ENCODE measurements around the gene HSF2BP.
"Not testable (repeated sequence)": the region's sequence is repeated elsewhere in the genome, so short reads cannot be mapped to it uniquely, and the experiment has no call there.

Gene HSF2BP

GRCh38 chr21:43687566-43688399, 28.5 kb upstream of the HSF2BP start:
- no peak for DNase-seq (ENCODE audit: extremely low read depth in 1 of 2, low read depth in 1 of 2)

DNA sequence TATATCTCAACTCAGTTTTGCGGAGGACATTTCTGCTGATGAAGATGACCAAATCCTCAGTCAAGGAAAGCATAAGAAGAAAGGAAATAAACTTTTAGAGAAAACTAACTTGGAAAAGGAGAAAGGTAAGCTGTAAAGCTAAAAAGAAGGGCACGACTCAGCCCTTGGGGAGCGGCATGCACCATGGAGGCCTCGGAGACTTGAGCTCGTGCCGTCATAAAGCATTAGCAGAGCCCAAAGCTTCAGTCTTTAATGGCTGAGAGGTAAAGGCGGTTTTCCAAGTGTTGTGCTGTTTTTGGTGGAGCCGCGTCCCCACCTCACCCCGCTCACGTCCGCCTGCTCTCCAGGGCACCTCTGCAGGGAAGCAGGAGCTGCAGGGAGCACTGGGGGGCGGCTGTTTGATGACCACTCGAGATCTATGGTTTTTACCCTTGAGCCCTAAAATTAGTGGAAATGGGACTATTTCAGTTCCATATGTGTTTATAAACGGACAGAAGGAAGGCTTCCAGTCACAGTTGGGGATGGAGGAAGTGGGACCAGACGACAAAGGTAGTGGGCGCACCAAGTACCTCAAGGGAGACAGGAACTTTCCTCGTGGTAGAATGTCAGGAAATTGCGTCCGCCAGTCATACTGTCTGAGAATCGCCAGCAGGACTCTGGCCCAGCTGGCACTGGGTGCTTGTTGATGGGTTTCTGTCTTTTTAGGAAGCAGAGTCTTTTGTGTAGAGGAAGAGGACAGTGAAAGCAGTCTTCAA, 27.7 kb upstream of the HSF2BP start:
- DNase-seq (ENCODE audit: extremely low read depth in 1 of 2, low read depth in 1 of 2) = no peak

DNA sequence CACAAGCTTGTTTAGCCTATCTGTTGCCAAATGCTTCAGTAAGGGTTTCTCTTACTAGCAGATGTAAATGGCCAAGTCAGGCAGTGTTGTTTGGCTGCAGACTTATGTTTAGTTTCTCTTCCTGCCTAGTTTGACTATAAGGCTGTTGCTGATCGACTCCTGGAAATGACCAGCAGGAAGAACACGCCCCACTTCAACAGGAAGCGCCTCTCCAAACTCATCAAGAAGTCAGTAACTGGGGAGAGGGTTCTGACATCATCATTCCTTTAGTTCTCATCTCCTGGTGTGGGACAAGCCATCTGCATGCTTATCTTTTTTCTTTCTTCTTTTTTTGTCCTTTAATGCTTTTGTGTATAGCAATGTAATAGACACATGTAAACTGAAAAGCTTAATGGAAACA, 25.1 kb upstream of the HSF2BP start:
- no peak for DNase-seq (ENCODE audit: extremely low read depth in 1 of 2, low read depth in 1 of 2)

GRCh38 chr21:43681650-43682049, 22.4 kb upstream of the HSF2BP start:
- no peak for DNase-seq (ENCODE audit: extremely low read depth in 1 of 2, low read depth in 1 of 2)

DNA sequence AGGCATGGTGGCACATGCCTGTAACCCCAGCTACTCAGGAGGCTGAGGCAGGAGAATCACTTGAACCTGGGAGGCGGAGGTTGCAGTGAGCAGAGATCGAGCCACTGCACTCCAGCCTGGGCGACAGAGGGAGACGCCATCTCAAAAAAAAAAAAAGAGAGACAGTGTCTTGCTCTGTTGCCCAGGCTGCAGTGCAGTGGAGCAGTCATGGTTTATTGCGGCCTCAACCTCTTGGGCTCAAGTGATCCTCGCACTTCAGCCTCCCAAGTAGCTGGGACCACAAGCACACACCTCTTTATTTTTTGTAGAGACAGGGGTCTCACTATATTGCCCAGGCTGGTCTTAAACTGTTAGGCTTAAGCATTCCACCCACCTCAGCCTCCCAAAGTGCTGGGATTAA, 21.1 kb upstream of the HSF2BP start:
- DNase-seq (ENCODE audit: extremely low read depth in 1 of 2, low read depth in 1 of 2) = not testable (repeated sequence)

- DNase-seq (ENCODE audit: extremely low read depth in 1 of 2, low read depth in 1 of 2) = no peak
Measured at GRCh38 chr21:43679951-43680350, 20.7 kb upstream of the HSF2BP start.

DNA sequence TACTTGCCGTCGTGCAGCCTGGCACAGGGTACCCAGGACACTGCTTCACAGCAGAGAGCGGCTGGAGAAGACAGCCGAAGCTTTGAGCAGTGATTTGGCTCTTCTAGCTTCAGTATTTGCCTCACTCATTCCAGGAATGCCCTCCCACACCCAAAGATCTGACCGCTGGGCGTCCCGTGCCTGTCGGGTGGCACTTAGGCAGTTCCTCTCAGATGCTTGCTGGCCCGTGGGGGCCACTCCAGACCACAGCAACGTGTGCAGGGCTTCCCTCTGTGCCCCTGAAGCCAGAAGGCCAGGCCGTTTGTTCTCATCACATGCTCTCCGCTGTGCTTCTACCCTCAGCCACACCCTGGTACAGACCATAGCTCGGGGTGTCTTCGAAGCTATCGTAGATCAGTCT, 17.1 kb upstream of the HSF2BP start:
- no peak for DNase-seq (ENCODE audit: extremely low read depth in 1 of 2, low read depth in 1 of 2)

DNA sequence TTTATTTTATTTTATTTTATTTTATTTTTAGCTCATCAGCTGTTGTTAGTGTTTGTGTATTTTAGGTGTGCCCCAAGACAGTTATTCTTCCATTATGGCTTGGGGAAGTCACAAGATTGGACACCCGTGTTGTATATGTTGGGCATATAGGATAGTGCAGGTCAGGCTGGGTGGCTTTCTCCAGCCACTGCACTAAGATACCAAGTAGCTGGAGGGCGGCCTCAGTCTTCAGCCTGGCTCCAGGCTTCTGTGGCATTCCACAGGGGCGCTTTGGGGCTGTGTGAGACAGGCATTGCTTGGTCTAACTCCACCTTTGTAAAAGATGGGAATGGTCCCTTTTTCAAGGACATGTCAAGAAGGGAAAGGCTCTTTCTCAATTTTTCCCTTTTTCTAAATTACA, 16.6 kb upstream of the HSF2BP start:
- no peak for DNase-seq (ENCODE audit: extremely low read depth in 1 of 2, low read depth in 1 of 2)

DNA sequence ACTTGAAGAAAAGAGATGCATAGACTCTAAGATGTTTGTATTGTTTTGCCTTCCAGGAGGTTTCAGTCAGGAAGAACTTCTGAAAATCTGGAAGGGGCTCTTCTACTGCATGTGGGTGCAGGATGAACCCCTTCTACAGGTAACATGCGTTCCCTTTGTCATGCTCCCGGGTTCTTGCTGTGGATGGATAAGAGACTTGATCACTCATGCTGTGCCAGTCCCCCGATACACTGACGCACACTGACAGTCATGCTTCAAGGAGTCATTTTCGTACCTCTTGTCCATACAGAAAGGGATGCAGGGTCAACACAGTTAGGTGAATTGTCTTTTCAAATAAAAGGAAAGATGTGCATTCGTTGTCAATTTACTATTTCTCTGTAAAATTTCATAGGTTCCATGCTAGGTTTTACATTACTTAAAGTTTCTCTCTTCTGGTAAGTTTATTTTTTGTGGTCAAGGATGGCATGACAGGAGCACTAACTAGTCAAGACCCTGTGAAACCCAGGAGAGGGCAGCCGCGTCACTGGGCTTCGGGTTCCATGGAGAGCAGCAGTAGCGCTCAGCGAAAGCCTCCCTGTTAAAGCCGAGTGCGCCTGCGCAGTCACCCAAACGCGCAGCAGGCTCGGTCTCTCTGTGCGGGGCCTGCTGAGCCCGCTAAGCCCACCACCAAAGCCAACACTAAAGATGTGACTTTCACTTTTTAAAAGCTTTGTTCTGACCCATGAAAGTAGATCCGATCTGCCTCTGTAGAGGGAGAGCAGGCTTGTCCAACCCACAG, 10.7 kb upstream of the HSF2BP start:
- no peak for DNase-seq (ENCODE audit: extremely low read depth in 1 of 2, low read depth in 1 of 2)

DNA sequence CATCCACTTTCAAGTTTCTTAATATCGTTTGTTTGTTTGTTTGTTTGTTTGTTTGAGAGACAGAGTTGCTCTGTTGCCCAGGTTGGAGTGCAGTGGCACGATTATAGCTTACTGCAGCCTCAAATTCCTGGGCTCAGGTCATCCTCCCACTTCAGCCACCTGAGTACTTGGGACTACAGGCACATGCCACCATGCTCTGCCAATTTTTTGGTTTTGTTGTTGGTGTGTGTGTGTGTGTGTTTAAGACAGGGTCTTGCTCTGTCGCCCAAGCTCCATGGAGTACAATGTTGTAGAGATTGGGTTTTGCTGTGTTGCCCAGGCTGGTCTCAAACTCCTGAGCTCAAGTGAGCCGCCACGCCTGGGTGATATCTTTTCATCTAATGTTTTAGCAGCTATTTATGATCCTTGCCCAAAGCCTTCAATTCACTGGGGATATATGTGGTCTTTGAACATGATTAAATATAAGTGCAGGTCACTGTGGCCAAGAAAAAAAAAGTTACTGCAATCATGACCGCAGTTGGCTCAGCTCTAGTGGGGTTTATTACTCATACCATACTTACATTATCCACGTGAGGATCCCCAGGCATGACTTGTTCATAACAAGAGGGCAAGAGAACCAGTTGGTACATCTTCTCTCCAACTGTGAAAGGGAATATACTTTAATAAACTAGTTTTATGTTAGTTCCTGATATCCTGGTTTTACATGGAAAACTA, 8.1 kb upstream of the HSF2BP start:
- DNase-seq (ENCODE audit: extremely low read depth in 1 of 2, low read depth in 1 of 2) = no peak

GRCh38 chr21:43665879-43666278, 6.6 kb upstream of the HSF2BP start:
- no peak for DNase-seq (ENCODE audit: extremely low read depth in 1 of 2, low read depth in 1 of 2)

- DNase-seq (ENCODE audit: extremely low read depth in 1 of 2, low read depth in 1 of 2) = no peak
Measured at GRCh38 chr21:43664358-43664757, 5.1 kb upstream of the HSF2BP start.

- no peak for DNase-seq (ENCODE audit: extremely low read depth in 1 of 2, low read depth in 1 of 2)
Measured at GRCh38 chr21:43663033-43663432, 3.7 kb upstream of the HSF2BP start.

DNA sequence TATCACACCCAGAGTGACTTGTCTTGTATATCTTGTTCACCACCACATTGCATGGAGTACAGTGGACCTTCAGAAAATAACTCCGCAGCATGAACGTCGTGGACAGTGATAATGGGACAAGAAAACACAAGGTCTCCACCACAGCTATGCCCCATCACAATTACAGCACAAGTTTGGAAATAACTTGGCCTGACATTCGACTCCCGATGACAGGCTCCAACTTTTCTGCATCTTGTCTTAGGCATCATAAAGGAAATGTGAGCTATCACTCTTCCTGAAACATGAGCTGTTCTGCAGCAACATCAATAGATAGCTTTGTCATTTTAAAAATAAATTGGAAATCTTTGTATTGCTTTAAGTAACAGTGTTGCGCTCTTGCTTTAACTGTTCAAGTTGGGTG, 3.0 kb upstream of the HSF2BP start:
- no peak for DNase-seq (ENCODE audit: extremely low read depth in 1 of 2, low read depth in 1 of 2)

- no peak for DNase-seq (ENCODE audit: extremely low read depth in 1 of 2, low read depth in 1 of 2)
Measured at GRCh38 chr21:43658769-43659135, 536 bp downstream of the HSF2BP start.

DNA sequence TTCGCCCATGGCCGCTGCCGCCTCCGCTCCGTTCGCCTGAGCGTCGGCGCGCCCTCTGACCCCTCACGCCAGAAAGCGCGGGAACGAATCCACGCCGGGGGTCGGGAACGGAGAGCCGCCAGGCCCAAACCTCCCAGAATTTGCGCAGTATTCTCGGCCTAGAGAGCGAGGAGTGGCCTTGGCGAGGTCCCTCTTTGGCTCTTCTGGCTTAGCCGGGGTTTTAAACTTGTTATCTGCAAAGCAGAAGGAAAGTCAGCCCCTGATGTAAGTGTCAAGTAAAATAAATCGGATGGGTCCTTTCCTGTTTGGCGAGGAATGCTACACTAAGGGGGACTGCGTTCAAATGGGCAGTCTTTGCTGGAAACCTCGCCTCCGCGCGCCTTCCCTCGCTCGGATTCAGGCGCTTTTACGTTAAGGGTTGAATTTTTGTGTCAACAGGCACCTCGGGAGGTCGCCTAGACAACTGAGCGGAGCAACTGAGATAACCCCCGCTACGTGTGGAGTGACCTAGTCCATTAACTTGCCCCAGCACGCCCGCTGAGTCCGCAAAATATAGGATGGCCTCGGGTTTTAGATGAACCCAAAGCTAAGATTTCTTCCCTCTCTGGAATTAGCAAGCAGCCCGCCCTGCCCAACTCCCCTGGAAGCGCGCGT, 1.1 kb downstream of the HSF2BP start:
- no peak for DNase-seq (ENCODE audit: extremely low read depth in 1 of 2, low read depth in 1 of 2)

- DNase-seq (ENCODE audit: extremely low read depth in 1 of 2, low read depth in 1 of 2) = no peak
Measured at GRCh38 chr21:43657355-43658087, 1.8 kb downstream of the HSF2BP start.

DNA sequence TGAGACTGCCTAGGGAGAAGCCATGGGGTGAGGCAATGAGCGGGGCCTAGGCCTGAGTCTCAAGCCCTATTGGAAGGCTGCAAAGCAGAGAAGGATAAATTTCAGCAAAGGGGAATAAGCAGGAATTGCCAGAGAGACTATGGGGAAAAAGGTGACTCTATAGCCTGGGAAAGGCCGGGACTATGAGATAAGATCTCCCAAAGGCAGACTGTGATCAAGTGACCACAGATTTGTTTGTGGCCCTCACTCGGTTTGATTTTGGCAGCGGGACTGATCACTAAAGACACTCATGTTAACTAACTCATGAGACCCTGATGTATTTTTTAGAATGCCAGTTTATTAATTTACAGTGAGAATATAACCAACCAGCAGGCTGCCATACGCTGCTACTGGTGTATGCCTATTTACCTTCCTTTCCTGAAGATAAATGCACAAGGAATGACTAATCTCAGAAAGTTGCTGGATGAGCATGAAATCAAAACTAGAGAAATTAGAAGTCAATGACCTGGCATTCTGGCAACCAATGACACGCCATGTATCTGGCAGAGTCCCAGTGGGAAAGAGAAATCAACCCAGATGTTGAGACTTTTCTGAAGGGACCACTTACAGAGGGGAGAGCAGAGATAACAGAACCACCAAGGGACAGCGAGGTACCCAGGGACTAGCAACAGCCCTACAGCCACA, 4.3 kb downstream of the HSF2BP start:
- DNase-seq (ENCODE audit: extremely low read depth in 1 of 2, low read depth in 1 of 2) = no peak

GRCh38 chr21:43653626-43654025, 5.7 kb downstream of the HSF2BP start:
- DNase-seq (ENCODE audit: extremely low read depth in 1 of 2, low read depth in 1 of 2) = no peak

Data from stimulated activated CD8-positive, alpha-beta memory T cell treated with anti-CD3 and anti-CD28 coated beads, Interleukin-7, amount 100 ng/mL, for 48 hours (primary cell).